Measurements from ENCODE around the gene PROZ.

Gene PROZ

GRCh38 chr13:113183450-113184129, 25.1 kb downstream of the PROZ start:
- DNase-seq (ENCODE audit: insufficient read length, low spot score) (no peak), FAIRE-seq (no peak)
- TF ChIP-seq POLR2A (IDR thresholded peaks at IDR 0.05; ENCODE audit: low read depth, low read length) (no peak), POU2F2 (IDR thresholded peaks at IDR 0.05; ENCODE audit: low read depth, low read length) (no peak), SPI1 (IDR thresholded peaks at IDR 0.05; ENCODE audit: low read depth, low read length) (no peak), POLR2AphosphoS5 (IDR thresholded peaks at IDR 0.05; ENCODE audit: low read depth, low read length) (no peak), TAF1 (IDR thresholded peaks at IDR 0.05; ENCODE audit: low read depth, low read length) (no peak), PAX5 (IDR thresholded peaks at IDR 0.05; ENCODE audit: insufficient read depth, low read length, severe bottlenecking) (no peak)

GRCh38 chr13:113184568-113185440, 26.4 kb downstream of the PROZ start:
- no peak for DNase-seq (ENCODE audit: insufficient read length, low spot score)
- FAIRE-seq = no peak

GRCh38 chr13:113186061-113186900, 27.8 kb downstream of the PROZ start:
- no peak for FAIRE-seq
- no peak for TF ChIP-seq PAX5 (IDR thresholded peaks at IDR 0.05; ENCODE audit: insufficient read depth, low read length, severe bottlenecking)
- peak; percentile 73; the same call in 1 of the 2 replicates for TF ChIP-seq POU2F2 (IDR thresholded peaks at IDR 0.05; ENCODE audit: low read depth, low read length)
- DNase-seq (ENCODE audit: insufficient read length, low spot score) = no peak

More at GRCh38 chr13:113184568-113185440, 26.4 kb downstream of the PROZ start:
- TF ChIP-seq SPI1 (IDR thresholded peaks at IDR 0.05; ENCODE audit: low read depth, low read length) = no peak

GRCh38 chr13:113187263-113187669, 28.8 kb downstream of the PROZ start:
- TF ChIP-seq POU2F2 (IDR thresholded peaks at IDR 0.05; ENCODE audit: low read depth, low read length) = no peak
- DNase-seq (ENCODE audit: insufficient read length, low spot score) (no peak), FAIRE-seq (no peak)

- no peak for TF ChIP-seq PAX5 (IDR thresholded peaks at IDR 0.05; ENCODE audit: insufficient read depth, low read length, severe bottlenecking)
- no peak for TF ChIP-seq POU2F2 (IDR thresholded peaks at IDR 0.05; ENCODE audit: low read depth, low read length)
- no peak for TF ChIP-seq POLR2AphosphoS5 (IDR thresholded peaks at IDR 0.05; ENCODE audit: low read depth, low read length)
- TF ChIP-seq SPI1 (IDR thresholded peaks at IDR 0.05; ENCODE audit: low read depth, low read length) = no peak
- TF ChIP-seq TAF1 (IDR thresholded peaks at IDR 0.05; ENCODE audit: low read depth, low read length) = no peak
- TF ChIP-seq POLR2A (IDR thresholded peaks at IDR 0.05; ENCODE audit: low read depth, low read length) = no peak
- FAIRE-seq = no peak
- DNase-seq (ENCODE audit: insufficient read length, low spot score) = no peak
Observed at GRCh38 chr13:113187883-113188665, 29.6 kb downstream of the PROZ start.

- no peak for TF ChIP-seq TAF1 (IDR thresholded peaks at IDR 0.05; ENCODE audit: low read depth, low read length)
- no peak for DNase-seq (ENCODE audit: insufficient read length, low spot score)
- no peak for FAIRE-seq
Observed at GRCh38 chr13:113190181-113190580, 31.7 kb downstream of the PROZ start.

- DNase-seq (ENCODE audit: insufficient read length, low spot score) = no peak
- TF ChIP-seq PAX5 (IDR thresholded peaks at IDR 0.05; ENCODE audit: insufficient read depth, low read length, severe bottlenecking) (no peak), TAF1 (IDR thresholded peaks at IDR 0.05; ENCODE audit: low read depth, low read length) (no peak), POLR2AphosphoS5 (IDR thresholded peaks at IDR 0.05; ENCODE audit: low read depth, low read length) (no peak), POU2F2 (IDR thresholded peaks at IDR 0.05; ENCODE audit: low read depth, low read length) (no peak), SPI1 (IDR thresholded peaks at IDR 0.05; ENCODE audit: low read depth, low read length) (no peak)
- FAIRE-seq = no peak
Observed at GRCh38 chr13:113192279-113192678, 33.8 kb downstream of the PROZ start.

GRCh38 chr13:113192902-113193301, 34.5 kb downstream of the PROZ start:
- FAIRE-seq (no peak), DNase-seq (ENCODE audit: insufficient read length, low spot score) (no peak)
- TF ChIP-seq POLR2A (IDR thresholded peaks at IDR 0.05; ENCODE audit: low read depth, low read length) = no peak
- TF ChIP-seq SPI1 (IDR thresholded peaks at IDR 0.05; ENCODE audit: low read depth, low read length) = no peak
- TF ChIP-seq PAX5 (IDR thresholded peaks at IDR 0.05; ENCODE audit: insufficient read depth, low read length, severe bottlenecking) = no peak
- TF ChIP-seq POLR2AphosphoS5 (IDR thresholded peaks at IDR 0.05; ENCODE audit: low read depth, low read length) = no peak

GRCh38 chr13:113195360-113195759, 36.9 kb downstream of the PROZ start:
- TF ChIP-seq POLR2A (IDR thresholded peaks at IDR 0.05; ENCODE audit: low read depth, low read length) = no peak
- no peak for TF ChIP-seq TAF1 (IDR thresholded peaks at IDR 0.05; ENCODE audit: low read depth, low read length)
- no peak for TF ChIP-seq POLR2AphosphoS5 (IDR thresholded peaks at IDR 0.05; ENCODE audit: low read depth, low read length)
- no peak for TF ChIP-seq POU2F2 (IDR thresholded peaks at IDR 0.05; ENCODE audit: low read depth, low read length)
- TF ChIP-seq PAX5 (IDR thresholded peaks at IDR 0.05; ENCODE audit: insufficient read depth, low read length, severe bottlenecking) = no peak
- TF ChIP-seq SPI1 (IDR thresholded peaks at IDR 0.05; ENCODE audit: low read depth, low read length) = no peak
- no peak for FAIRE-seq
- no peak for DNase-seq (ENCODE audit: insufficient read length, low spot score)

Data from GM12891 (cell line).